ENCODE results near the gene ZNF821. TPM values are rescaled to one million over a fixed set of nuclear protein-coding genes. Genes with fewer than 3 reads are reported as not detected.

The ZNF821 gene
- total RNA-seq, 1 donor from 2014 or later = 13.7 TPM

GRCh38 chr16:71889147-71889546 lies 5.2 kb upstream of the ZNF821 start:
- DNase-seq (ENCODE audit: low read depth) = no peak
- no peak overlapping the region for H3K4me3 ChIP-seq (ENCODE audit: low read depth, low read length)
- H3K27me3 ChIP-seq (ENCODE audit: control insufficient read depth, insufficient read depth, low read length) = no peaks in the 10 kb centered on the region
- no peak for TF ChIP-seq CTCF (IDR thresholded peaks at IDR 0.05; ENCODE audit: insufficient read depth, low read length, poor library complexity, severe bottlenecking)
- H3K36me3 ChIP-seq (ENCODE audit: control insufficient read depth, insufficient read depth, low read length) = no peaks in the 10 kb centered on the region

GRCh38 chr16:71885261-71885650 lies 1.3 kb upstream of the ZNF821 start:
- Histone ChIP-seq H3K27me3 (ENCODE audit: control insufficient read depth, insufficient read depth, low read length) (no peaks in the 10 kb centered on the region), H3K4me3 (ENCODE audit: low read depth, low read length) (no peak overlapping the region), H3K36me3 (ENCODE audit: control insufficient read depth, insufficient read depth, low read length) (peaks cover 1% of the 10 kb centered on the region)
- DNase-seq (ENCODE audit: low read depth) = no peak
- no peak for TF ChIP-seq CTCF (IDR thresholded peaks at IDR 0.05; ENCODE audit: insufficient read depth, low read length, poor library complexity, severe bottlenecking)

- TF ChIP-seq CTCF (IDR thresholded peaks at IDR 0.05; ENCODE audit: insufficient read depth, low read length, poor library complexity, severe bottlenecking) = peak; percentile 39
- Histone ChIP-seq H3K36me3 (ENCODE audit: control insufficient read depth, insufficient read depth, low read length) (peaks cover 1% of the 10 kb centered on the region), H3K27me3 (ENCODE audit: control insufficient read depth, insufficient read depth, low read length) (no peaks in the 10 kb centered on the region), H3K4me3 (ENCODE audit: low read depth, low read length) (peak overlapping the region; percentile 60)
- no peak for DNase-seq (ENCODE audit: low read depth)
These were observed 674 bp downstream of the ZNF821 start for GRCh38 chr16:71883168-71883848.

GRCh38 chr16:71882505-71883167 lies 1.3 kb downstream of the ZNF821 start:
- DNase-seq (ENCODE audit: low read depth) = no peak
- H3K4me3 ChIP-seq (ENCODE audit: low read depth, low read length) = peak overlapping the region; percentile 60
- H3K36me3 ChIP-seq (ENCODE audit: control insufficient read depth, insufficient read depth, low read length) = peaks cover 1% of the 10 kb centered on the region
- TF ChIP-seq CTCF (IDR thresholded peaks at IDR 0.05; ENCODE audit: insufficient read depth, low read length, poor library complexity, severe bottlenecking) = peak; percentile 87
- no peaks in the 10 kb centered on the region for H3K27me3 ChIP-seq (ENCODE audit: control insufficient read depth, insufficient read depth, low read length)

GRCh38 chr16:71880176-71880575 lies 3.8 kb downstream of the ZNF821 start:
- TF ChIP-seq CTCF (IDR thresholded peaks at IDR 0.05; ENCODE audit: insufficient read depth, low read length, poor library complexity, severe bottlenecking) = no peak
- peaks cover 1% of the 10 kb centered on the region for H3K36me3 ChIP-seq (ENCODE audit: control insufficient read depth, insufficient read depth, low read length)
- no peak for DNase-seq (ENCODE audit: low read depth)

More at GRCh38 chr16:71880176-71880575, 3.8 kb downstream of the ZNF821 start:
- Histone ChIP-seq H3K27me3 (ENCODE audit: control insufficient read depth, insufficient read depth, low read length) (no peaks in the 10 kb centered on the region), H3K4me3 (ENCODE audit: low read depth, low read length) (no peak overlapping the region)

All from kidney epithelial cell (primary cell).